GM18499 (cell line): ENCODE measurements around the gene RAB3A.
"Not testable (repeated sequence)": the region's sequence is repeated elsewhere in the genome, so short reads cannot be mapped to it uniquely, and the experiment has no call there.

Experiments
- ATAC-seq: cut with Tn5 transposase; IDR thresholded peaks from one replicate; pipeline ENCODE4 v1.9.1; 2021; ENCODE audit warnings: moderate number of reproducible peaks; ENCODE audit not compliant: insufficient read depth, unreplicated experiment

The RAB3A gene

GRCh38 chr19:18172331-18173053, 31.4 kb downstream of the RAB3A start:
- no peak for ATAC-seq

GRCh38 chr19:18171605-18172327, 32.1 kb downstream of the RAB3A start:
- no peak for ATAC-seq

- no peak for ATAC-seq
Observed at GRCh38 chr19:18170714-18171255, 33.1 kb downstream of the RAB3A start.

GRCh38 chr19:18168673-18169381, 35.0 kb downstream of the RAB3A start:
- ATAC-seq: no peak

GRCh38 chr19:18167975-18168645, 35.7 kb downstream of the RAB3A start:
- ATAC-seq: no peak

GRCh38 chr19:18167011-18167410, 36.8 kb downstream of the RAB3A start:
- no peak for ATAC-seq

DNA sequence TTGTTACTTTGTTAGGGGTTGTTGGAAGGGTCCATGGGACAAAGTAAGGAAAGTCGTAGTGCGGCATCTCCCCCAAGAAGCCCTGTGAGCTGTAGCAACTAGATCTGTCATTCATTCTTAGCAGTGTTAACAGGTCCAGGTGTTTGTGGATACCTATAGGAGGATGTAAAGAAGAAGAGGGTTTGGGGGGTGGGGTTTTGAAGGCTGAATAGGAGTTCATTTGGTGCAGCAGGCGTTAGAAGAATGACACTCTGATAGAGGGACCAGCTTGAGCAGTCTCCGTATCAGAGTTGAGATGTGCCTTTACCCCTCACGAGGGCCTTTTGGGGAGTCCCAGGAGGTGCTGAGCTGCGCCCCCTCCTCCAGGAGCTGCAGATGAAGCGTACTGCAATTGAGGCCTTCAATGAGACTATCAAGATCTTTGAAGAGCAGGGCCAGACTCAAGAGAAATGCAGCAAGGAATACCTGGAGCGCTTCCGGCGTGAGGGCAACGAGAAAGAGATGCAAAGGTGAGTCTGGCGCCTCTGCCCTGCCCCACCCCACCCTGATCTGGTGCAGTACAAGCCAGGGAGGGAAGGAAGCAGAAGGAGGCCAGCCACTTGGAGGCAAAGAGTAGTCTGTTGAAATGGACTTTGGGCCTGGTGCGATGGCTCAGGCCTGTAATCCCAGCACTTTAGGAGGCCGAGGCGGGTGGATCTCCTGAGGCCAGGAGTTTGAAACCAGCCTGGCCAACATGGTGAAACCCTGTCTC, 37.9 kb downstream of the RAB3A start:
- no peak for ATAC-seq

- ATAC-seq: no peak
Observed at GRCh38 chr19:18164072-18164471, 39.8 kb downstream of the RAB3A start.

GRCh38 chr19:18161636-18162002, 42.2 kb downstream of the RAB3A start:
- ATAC-seq: no peak

GRCh38 chr19:18160971-18161635, 42.7 kb downstream of the RAB3A start:
- ATAC-seq: no peak

- ATAC-seq: no peak
Observed at GRCh38 chr19:18160493-18160970, 43.3 kb downstream of the RAB3A start.

- ATAC-seq: no peak
Observed at GRCh38 chr19:18159810-18160209, 44.0 kb downstream of the RAB3A start.

DNA sequence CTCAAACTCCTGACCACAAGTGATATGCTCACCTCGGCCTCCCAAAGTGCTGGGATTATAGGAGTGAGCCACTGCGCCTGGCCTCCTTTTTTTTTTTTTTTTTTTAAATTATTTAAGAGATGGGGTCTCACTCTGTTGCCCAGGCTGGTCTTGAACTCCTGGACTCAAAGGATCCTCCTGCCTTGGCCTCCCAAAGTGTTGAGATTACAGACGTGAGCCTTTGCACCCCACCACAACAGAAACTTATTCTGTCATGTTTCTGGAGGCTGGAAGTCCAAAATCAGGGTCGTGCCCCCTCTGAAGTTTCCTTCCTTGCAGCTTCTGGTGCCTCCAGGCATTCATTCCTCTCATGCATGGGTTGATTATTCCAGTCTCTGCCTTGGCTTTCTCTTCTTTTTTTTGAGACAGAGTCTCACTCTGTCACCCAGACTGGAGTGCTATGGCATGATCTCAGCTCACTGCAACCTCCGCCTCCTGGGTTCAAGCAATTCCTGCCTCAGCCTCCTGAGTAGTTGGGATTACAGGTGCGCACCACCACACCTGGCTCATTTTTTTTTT, 44.7 kb downstream of the RAB3A start:
- not testable (repeated sequence) for ATAC-seq

DNA sequence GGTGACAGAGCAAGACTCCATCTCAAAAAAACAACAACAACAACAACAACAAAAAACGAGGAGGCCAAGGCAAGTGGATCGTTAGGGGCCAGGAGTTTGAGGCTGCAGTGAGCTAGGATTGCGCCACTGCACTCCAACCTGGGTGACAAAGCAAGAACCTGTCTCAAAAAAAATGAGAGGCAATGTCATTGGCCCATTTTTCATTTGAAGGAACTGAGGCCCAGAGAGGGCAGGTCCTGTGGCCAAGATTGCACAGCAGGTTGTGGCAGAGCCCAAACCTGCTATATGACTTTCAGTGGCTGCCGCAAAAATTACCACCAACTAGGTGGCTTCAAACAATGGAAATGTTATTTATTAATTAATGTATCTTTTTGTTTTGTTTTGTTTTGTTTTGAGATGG, 45.4 kb downstream of the RAB3A start:
- ATAC-seq: no peak

DNA sequence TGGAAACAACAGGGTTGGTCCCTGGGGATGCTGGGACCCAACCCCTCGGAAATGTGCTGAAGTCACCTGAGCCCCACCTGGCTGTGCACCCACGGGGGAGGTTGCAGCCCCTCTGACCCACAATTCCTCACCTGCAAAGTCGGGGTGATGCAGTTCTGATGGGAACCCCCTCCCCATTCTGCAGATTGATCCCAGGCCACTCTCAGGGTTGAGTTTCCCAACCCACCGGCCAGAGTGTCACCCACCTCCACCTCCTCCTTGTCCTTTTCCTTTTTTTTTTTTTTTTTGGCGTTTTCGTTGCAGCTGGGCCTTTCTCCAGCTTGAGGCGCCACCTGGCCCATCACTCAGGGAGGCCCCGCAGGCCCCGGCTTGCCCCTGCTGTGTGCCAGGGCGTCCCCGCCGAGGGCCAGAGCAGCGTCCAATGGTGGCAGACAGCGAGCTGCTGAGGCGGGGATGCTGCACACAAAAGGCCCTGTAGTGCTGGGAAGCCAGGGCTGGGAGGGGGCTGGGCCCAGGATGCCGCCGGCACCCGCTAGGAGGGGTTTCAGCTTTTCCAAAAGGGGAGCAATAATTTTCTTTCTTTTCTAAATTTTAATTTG, 46.3 kb downstream of the RAB3A start:
- no peak for ATAC-seq

- ATAC-seq: no peak
Observed at GRCh38 chr19:18156841-18157464, 46.9 kb downstream of the RAB3A start.

DNA sequence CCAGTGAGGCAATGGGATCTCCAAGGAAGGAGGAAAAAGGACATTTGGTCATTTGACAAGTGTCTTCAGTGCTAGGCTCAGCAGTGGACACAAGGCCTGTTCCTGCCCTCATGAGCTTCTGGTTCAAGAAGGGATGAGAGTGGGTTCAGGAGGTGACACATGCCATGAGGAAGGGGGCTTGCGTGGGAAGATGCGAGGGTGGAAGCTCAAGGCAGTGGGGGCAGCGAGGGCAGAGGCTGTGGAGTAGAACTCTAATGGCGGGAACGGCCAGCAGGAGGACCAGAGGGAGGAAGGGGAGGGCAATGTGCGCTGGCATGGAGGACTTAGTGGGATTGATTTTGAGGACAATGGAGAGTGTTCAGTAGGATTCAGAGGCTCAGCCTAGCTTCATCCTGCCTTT, 47.6 kb downstream of the RAB3A start:
- ATAC-seq: no peak
